ENCODE measurements around the gene TMEM179. TPM values are rescaled to one million over a fixed set of nuclear protein-coding genes. Genes with fewer than 3 reads are reported as not detected.

TMEM179 gene
- total and polyA plus RNA-seq, 2 of the 13 experiments (the other 11 are each of a cell fraction or from before 2014, with no cell fraction given) = not detected

DNA sequence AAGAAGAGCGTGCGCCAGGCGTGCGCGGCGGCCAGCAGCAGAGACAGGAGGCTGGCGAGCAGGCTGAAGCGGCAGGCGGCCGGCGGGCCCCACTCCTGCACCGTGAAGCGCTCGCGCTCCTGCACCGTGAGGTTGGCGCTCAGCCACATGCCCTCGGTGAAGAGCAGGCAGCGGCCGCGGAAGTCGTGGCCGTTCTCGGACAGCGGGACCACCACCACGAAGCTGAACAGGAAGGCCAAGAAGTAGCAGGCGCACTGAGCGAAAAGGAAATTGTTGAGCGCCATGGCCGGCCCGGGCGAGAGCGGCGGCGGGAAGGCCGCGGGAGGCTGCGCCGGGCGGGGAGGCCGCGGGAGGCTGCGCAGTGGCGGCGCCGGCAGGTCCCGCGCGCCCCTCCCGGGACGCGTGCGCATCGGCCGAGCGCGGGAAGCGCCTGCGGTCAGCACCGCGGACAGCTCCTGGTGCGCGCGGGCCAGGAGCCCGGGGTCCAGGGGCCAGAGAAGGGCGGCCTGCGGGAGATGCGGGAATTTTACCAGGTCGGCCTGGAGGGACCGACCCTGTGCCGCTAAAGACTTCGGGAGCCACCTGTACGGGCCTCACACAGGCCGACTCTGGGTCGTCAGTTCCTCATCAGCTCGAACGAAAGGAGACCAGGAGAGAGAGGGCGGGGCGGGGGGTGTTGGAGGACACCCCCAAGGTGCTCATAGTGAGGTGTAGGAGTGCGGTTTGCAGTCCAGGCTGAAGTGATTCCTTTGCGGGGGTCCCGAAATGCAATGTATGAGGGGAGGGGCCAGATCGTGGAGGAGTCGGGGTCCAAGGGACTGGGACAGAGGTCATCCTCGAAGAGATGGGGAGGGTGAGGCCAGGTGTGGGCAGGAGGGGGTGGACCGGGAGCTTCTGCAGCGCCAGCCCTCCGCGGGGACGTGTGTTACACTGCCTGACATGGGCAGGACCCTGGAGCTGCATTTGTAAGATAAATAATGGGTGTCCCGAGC is at the start of gene TMEM179 (continued):
- TF ChIP-seq ZBTB38 (CRISPR knock-in tag; IDR thresholded peaks at IDR 0.05) (no peak), ZNF780A (CRISPR knock-in tag; IDR thresholded peaks at IDR 0.05) (no peak)
- TF ChIP-seq, protein P1, sequence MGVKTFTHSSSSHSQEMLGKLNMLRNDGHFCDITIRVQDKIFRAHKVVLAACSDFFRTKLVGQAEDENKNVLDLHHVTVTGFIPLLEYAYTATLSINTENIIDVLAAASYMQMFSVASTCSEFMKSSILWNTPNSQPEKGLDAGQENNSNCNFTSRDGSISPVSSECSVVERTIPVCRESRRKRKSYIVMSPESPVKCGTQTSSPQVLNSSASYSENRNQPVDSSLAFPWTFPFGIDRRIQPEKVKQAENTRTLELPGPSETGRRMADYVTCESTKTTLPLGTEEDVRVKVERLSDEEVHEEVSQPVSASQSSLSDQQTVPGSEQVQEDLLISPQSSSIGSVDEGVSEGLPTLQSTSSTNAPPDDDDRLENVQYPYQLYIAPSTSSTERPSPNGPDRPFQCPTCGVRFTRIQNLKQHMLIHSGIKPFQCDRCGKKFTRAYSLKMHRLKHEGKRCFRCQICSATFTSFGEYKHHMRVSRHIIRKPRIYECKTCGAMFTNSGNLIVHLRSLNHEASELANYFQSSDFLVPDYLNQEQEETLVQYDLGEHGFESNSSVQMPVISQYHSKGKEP (CRISPR knock-in tag; IDR thresholded peaks at IDR 0.05) = no peak

DNA sequence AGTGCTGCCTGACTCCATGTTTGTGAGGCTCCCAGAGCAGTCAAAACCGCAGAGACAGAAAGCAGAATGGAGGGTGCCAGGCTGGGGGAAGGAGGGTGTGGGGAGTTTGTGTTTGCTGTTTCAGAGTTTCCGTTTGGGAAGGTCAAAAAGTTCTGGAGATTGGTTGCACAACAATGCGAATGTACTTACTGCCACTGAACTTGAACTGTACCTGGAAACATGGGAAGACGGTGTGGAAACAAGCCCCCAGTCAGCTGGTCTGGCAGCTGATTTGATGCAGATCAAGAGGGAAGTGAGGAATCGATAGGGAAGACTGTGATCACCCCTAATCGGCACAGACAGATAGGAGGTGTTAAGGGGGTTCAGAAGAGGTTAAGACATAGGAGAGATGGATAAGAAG is 49.5 kb upstream of the TMEM179 start:
- intact Hi-C loops (cut with micrococcal nuclease; ENCODE audit: unreplicated experiment) (loop anchor here (5.0 kb wide), 1 partner anchor 33 kb away; the partner anchor contains the start of gene INF2), in situ Hi-C loops (cut with HindIII; ENCODE audit: extremely low pct_ligation_motif_present, low pct_unique_long_range_greater_than_20kb) (loop anchor here (5.0 to 10.0 kb wide), 2 partner anchors 53 to 171 kb away; no protein-coding TSS in a partner anchor)
- peaks cover 45% of the 10 kb centered on the region for H3K4me1 ChIP-seq (ENCODE audit: insufficient read depth, low read length)
- no peaks in the 10 kb centered on the region for H3K36me3 ChIP-seq (replicated peaks in 1 of 2; ENCODE audit: control insufficient read depth in 1 of 2, insufficient read depth in 2 of 2, low read length in 2 of 2)
- H3K4me3 ChIP-seq (replicated peaks in 1 of 3; ENCODE audit: insufficient read depth in 1 of 3, low read depth in 2 of 3, low read length in 3 of 3) = no peak overlapping the region
- no TSS peak for BruUV-seq (replicated peaks)
- ChIA-PET CTCF (ENCODE audit: low intra/inter-chr PET ratio, low total read pairs) (interaction anchor here (1.0 to 1.4 kb wide), 2 partner anchors 27 to 54 kb away, joined by 3 read pairs; no protein-coding TSS in a partner anchor), POLR2A (interaction anchor here (0.7 to 2.9 kb wide), 3 partner anchors 12 to 34 kb away, joined by 3 to 15 read pairs (median 3); no protein-coding TSS in a partner anchor)
- no peak for ATAC-seq
- no peak overlapping the region for H2AFZ ChIP-seq (ENCODE audit: low read length)
- no peak overlapping the region for H3K27ac ChIP-seq (ENCODE audit: extremely low read length, insufficient read depth, low read length)
- no peaks in the 10 kb centered on the region for H3K79me2 ChIP-seq (ENCODE audit: insufficient read depth, low read length)
- peaks cover 16% of the 10 kb centered on the region for H3K9me3 ChIP-seq (ENCODE audit: low read length)
- peak; percentile 79 for DNase-seq (ENCODE audit: low spot score)
- 3% methylated on average over 6 of the region's 6 CpGs for WGBS (ENCODE audit: low lambda C conversion rate)
- FAIRE-seq = peak; percentile 81
- H3K27me3 ChIP-seq (ENCODE audit: control insufficient read depth in 1 of 2, insufficient read depth in 2 of 2, low read length in 2 of 2) = peaks cover 12 to 27% of the 10 kb centered on the region in 2 experiments; a peak in 4 of 5 replicates
- H3K4me2 ChIP-seq (ENCODE audit: low read depth, low read length) = peak overlapping the region; percentile 28; the same call in 1 of the 2 replicates
- H3K9ac ChIP-seq (ENCODE audit: insufficient read depth, low read depth, low read length) = no peak overlapping the region
- no peaks in the 10 kb centered on the region for H4K20me1 ChIP-seq (ENCODE audit: insufficient read depth, low read length)
- TF ChIP-seq, protein P2, sequence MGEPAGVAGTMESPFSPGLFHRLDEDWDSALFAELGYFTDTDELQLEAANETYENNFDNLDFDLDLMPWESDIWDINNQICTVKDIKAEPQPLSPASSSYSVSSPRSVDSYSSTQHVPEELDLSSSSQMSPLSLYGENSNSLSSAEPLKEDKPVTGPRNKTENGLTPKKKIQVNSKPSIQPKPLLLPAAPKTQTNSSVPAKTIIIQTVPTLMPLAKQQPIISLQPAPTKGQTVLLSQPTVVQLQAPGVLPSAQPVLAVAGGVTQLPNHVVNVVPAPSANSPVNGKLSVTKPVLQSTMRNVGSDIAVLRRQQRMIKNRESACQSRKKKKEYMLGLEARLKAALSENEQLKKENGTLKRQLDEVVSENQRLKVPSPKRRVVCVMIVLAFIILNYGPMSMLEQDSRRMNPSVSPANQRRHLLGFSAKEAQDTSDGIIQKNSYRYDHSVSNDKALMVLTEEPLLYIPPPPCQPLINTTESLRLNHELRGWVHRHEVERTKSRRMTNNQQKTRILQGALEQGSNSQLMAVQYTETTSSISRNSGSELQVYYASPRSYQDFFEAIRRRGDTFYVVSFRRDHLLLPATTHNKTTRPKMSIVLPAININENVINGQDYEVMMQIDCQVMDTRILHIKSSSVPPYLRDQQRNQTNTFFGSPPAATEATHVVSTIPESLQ (CRISPR knock-in tag; conservative IDR thresholded peaks at IDR 0.05) = no peak
- no peak for TF ChIP-seq HOXA3 (CRISPR knock-in tag; IDR thresholded peaks at IDR 0.05)
- TF ChIP-seq ZNF274 (CRISPR knock-in tag; IDR thresholded peaks at IDR 0.05) = no peak
- TF ChIP-seq ARNT2 (CRISPR knock-in tag; IDR thresholded peaks at IDR 0.05; ENCODE audit: low read depth) = peak; percentile 38; the same call in 1 of the 2 replicates
- peak; percentile 62; the same call in 1 of the 2 replicates for TF ChIP-seq CREM (IDR thresholded peaks at IDR 0.05)
- TF ChIP-seq CREM (CRISPR knock-in tag; IDR thresholded peaks at IDR 0.05) = no peak
- TF ChIP-seq EZH2 (conservative IDR thresholded peaks at IDR 0.05; ENCODE audit: low read depth, low read length) = no peak
- no peak for TF ChIP-seq ZNF264 (CRISPR knock-in tag; IDR thresholded peaks at IDR 0.05)
- TF ChIP-seq ZFP37 (CRISPR knock-in tag; IDR thresholded peaks at IDR 0.05; ENCODE audit: borderline replicate concordance) = no peak
- no peak for TF ChIP-seq PAWR (CRISPR knock-in tag; IDR thresholded peaks at IDR 0.05; ENCODE audit: borderline replicate concordance)
- no peak for TF ChIP-seq KLF11 (CRISPR knock-in tag; IDR thresholded peaks at IDR 0.05)
- 0 out of 2 replicates have a peak, but pooled peaks have one; percentile 32 for TF ChIP-seq GZF1 (CRISPR knock-in tag; IDR thresholded peaks at IDR 0.05)
- no peak for TF ChIP-seq ZNF75D (CRISPR knock-in tag; IDR thresholded peaks at IDR 0.05; ENCODE audit: borderline replicate concordance)
- no peak for TF ChIP-seq SUZ12 (IDR thresholded peaks at IDR 0.05; ENCODE audit: low read depth, low read length)
- 0 out of 2 replicates have a peak, but pooled peaks have one; percentile 18 for TF ChIP-seq FOXC1 (CRISPR knock-in tag; IDR thresholded peaks at IDR 0.05; ENCODE audit: borderline replicate concordance)
- no peak for TF ChIP-seq KMT2A (CRISPR knock-in tag; IDR thresholded peaks at IDR 0.05)

Data from HepG2 (cell line).